AG10803 (cell line): ENCODE measurements around the gene ZBTB38.

Experiments used
- DNase-seq: peaks from one replicate; pipeline ENCODE4 v3.0.0; 2010; ENCODE audit warnings: low read depth
- H3K4me3 ChIP-seq: 2 replicates; pipeline ENCODE4 v1.5.1; 2011; ENCODE audit warnings: mild to moderate bottlenecking, low read length, control low read depth
- TF ChIP-seq, protein P1 (sequence below): conservative IDR thresholded peaks from 2 replicates; pipeline ENCODE4 v1.5.1; 2011; ENCODE audit warnings: mild to moderate bottlenecking, low read length, control low read depth, inconsistent platforms

ZBTB38 gene

DNA sequence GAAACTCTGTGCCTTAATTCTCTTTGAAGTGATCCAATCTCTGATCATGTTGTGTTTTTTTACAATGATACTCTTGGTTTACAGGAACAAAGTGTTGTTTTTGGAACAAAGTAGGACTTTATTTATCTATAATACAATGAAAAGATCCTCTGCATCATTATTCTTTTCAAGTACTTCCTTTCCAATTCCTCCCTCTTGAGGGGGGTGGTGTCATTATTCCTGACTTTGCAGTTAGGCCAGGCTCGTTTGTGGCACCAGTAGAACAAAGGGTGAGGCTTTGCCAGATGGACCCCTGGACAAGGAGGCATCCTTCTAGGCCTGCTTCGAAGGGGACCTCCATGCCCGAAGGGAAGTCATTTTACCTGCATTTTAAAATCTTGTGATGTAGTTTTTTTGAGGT, 41.7 kb upstream of the ZBTB38 start:
- TF ChIP-seq, protein P1, sequence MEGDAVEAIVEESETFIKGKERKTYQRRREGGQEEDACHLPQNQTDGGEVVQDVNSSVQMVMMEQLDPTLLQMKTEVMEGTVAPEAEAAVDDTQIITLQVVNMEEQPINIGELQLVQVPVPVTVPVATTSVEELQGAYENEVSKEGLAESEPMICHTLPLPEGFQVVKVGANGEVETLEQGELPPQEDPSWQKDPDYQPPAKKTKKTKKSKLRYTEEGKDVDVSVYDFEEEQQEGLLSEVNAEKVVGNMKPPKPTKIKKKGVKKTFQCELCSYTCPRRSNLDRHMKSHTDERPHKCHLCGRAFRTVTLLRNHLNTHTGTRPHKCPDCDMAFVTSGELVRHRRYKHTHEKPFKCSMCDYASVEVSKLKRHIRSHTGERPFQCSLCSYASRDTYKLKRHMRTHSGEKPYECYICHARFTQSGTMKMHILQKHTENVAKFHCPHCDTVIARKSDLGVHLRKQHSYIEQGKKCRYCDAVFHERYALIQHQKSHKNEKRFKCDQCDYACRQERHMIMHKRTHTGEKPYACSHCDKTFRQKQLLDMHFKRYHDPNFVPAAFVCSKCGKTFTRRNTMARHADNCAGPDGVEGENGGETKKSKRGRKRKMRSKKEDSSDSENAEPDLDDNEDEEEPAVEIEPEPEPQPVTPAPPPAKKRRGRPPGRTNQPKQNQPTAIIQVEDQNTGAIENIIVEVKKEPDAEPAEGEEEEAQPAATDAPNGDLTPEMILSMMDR, result no peak
- no peak for DNase-seq
- H3K4me3 ChIP-seq, result no peak overlapping the region

DNA sequence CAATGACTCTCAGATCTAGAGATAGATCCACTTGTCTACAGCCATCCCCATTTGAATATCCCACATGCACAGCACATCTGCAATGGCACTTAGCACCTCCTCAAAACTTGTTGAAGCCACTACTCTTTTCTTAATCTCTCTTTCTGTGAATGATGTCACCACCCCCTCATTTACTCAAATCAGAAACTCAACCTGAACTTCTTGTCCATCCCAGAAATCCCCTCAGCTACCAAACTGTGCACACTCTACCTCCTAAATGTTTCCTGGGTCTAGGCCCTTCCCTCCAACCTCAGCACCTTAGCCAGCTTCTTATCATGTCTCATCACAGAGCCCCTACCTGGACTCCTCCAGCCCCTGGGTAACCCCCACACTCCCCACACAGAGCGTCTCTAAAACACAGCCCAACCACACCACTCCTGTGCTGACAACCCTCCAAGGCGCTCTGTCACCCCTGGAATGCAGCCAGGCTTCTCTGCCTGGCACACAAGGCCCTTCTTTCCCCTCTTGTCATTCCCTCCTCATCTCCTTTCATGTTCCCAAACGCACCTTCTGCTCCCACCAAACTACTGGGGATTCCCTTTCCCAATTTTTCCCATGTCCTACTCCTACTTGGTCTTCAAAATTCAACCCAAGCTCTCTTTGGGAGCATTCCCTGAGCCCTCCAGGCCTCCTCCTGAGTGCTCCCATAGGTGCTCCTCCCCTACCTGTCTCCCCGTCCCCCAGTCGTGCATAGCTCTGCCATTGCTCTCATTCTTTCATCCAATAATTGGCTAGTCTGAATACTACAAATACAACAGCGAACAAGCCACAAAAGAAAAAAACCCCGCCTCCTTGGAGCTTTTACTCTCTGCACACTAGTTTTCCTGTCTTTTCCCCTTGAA, 39.8 kb upstream of the ZBTB38 start:
- DNase-seq, result no peak

DNA sequence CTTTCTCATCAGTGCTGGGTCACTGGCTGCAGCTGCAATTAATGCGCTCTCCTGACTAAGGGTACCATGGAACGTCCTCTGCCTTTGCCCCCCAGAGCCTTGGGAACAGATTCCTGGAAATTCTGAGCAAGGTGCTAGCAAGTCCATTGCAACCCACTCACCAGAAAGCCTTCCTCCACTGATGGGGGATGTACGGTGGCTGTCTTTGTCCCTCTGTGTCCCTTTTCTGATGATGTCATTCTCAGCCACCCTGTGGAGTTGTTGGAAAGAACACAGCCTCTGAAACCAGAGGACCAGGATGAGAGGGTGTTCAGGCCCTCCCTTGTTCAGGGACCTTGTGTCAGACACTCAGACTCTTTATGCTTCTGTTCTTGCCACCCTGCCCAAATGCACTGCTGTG, 38.1 kb upstream of the ZBTB38 start:
- TF ChIP-seq, protein P1, result no peak
- no peak overlapping the region for H3K4me3 ChIP-seq
- no peak for DNase-seq

More for the DNA sequence above, 39.8 kb upstream of the ZBTB38 start:
- no peak overlapping the region for H3K4me3 ChIP-seq
- TF ChIP-seq, protein P1, result no peak

DNA sequence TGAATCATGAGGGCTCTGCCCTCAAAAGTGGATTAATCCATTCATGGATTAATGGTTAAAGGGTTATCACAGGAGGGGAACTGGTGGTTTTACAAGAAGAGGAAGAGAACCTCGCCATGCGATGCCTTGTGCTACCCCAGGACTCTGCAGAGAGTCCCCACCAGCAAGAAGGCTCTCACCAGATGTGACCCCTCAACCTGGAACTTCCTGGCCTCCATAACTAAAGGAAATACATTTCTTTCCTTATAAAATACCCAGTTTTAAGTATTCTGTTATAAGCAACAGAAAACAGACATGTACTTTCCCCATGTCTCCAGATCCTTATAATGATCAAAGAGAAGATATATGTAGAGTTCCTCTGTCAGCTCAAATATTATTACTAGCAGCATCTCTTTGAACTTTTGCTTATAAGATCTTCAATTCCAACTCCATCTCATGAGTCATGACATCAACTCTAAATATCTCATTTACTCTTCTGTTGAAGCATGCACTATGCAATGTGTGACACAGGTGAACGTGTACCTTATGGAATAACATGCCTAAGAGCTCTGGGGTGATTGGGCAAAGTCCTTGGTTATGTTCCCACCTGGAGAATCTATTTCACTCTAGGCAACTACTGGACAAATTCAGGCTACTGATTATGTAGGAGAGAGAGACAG, 37.5 kb upstream of the ZBTB38 start:
- H3K4me3 ChIP-seq, result no peak overlapping the region
- no peak for DNase-seq
- TF ChIP-seq, protein P1, result no peak

DNA sequence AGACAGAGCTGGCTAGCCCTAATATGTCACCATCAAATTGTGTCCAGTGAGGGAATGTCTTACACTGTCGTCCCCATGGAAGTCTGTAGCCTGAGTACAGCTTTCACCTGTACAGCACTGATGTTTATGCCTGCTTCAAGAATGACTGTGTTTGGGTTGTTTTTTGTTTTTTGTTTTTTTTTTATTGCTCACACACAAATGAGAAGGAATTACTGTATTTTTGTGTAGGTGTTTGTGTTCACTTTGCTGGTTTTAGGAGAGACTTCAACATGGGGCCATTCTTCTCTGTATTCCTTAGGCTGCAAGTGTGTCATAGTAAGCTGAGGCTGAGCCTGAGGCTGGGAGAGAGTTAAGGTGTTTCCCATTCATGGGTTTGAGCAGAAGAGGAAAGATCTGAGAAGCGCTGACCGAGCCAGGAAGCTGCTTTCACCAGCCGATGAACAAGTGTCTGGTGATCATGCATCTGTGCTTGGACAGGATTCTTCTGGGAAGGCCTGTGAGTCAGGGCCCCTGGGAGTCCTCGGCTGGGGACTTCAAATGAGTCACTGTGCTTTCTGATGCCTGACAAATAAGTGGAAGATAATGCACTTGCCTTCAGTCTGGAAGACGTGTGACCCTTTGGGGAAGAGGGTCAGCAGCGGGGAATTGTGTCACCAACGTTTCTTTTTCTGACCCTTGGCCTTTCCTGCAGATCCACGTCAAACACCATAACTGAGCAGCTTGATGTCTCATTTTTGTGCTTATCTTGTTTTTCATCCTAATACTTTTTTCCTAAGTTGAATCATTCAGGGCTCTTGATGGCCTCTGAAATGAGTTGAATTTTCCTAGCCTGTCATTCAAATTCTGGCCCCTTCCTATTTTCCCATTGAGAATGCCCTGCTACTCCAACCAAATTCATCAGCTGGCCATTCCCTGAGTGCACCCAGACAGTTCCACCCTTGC, 36.7 kb upstream of the ZBTB38 start:
- DNase-seq, result peak; percentile 91
- TF ChIP-seq, protein P1, result no peak
- no peak overlapping the region for H3K4me3 ChIP-seq

DNA sequence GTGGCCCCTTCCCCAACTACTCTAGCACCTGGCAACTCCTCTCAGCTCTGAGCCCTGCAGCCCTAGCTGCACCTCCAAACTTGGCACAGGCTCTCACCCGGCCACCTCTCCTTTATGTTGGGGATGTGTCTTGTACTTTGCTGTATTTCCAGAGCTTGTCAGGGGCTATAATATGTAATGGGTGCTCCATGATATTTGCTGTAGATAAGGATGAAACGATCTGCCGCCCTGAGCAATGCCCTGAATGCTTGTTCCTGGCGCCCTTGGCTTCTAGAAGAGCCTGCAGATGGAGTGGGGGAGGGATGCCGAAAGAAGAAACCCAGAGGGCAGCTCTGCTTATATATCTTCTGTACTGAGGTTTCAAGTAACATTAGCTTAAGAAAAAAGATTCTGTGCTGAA, 35.9 kb upstream of the ZBTB38 start:
- H3K4me3 ChIP-seq, result no peak overlapping the region
- TF ChIP-seq, protein P1, result no peak
- DNase-seq, result no peak
